Thoracic aorta (tissue), 2 donors: ENCODE measurements around the gene DOCK3. TPM values are rescaled to one million over a fixed set of nuclear protein-coding genes. Genes with fewer than 3 reads are reported as not detected.
"Not testable (repeated sequence)": the region's sequence is repeated elsewhere in the genome, so short reads cannot be mapped to it uniquely, and the experiment has no call there.

Experiments used
- ATAC-seq: fragments of 150-250 bp; one replicate; pipeline ENCODE4 v1.8.0; 2017; ENCODE audit warnings: low read depth; ENCODE audit not compliant: insufficient number of reproducible peaks, low FRiP score
- DNase-seq: peaks from one replicate; pipeline ENCODE4 v3.0.0-alpha.2; 2020; ENCODE audit warnings: low spot score
- H3K27ac ChIP-seq, 2 donors: fragments of 200-600 bp; sonication (generic); 1 replicate in 1 of 2; 2 replicates in 1 of 2; pipeline ENCODE4 v1.5.1; 2016; ENCODE audit warnings: mild to moderate bottlenecking in 2 of 2, moderate library complexity in 2 of 2
- H3K27me3 ChIP-seq: fragments of 200-600 bp; sonication (generic); replicated peaks from 2 replicates; pipeline ENCODE4 v1.6.0; 2016; ENCODE audit warnings: mild to moderate bottlenecking; ENCODE audit not compliant: insufficient read depth
- H3K36me3 ChIP-seq: fragments of 200-600 bp; sonication (generic); one replicate; pipeline ENCODE4 v1.5.1; 2016
- H3K4me1 ChIP-seq, 2 donors: fragments of 200-600 bp; sonication (generic); 1 replicate in 1 of 2; 2 replicates in 1 of 2; pipeline versions ENCODE4 v1.5.1 to v1.6.0; 2016; ENCODE audit warnings: low read depth in 2 of 2, mild to moderate bottlenecking in 1 of 2; ENCODE audit not compliant: control insufficient read depth in 1 of 2
- H3K4me3 ChIP-seq: fragments of 200-600 bp; sonication (generic); 2 replicates; pipeline ENCODE4 v1.5.1; 2016; ENCODE audit warnings: mild to moderate bottlenecking
- H3K9me3 ChIP-seq: fragments of 200-600 bp; sonication (generic); 2 replicates; pipeline ENCODE4 v1.5.1; 2016
- total RNA-seq, 2 donors: library from RNA; depleted of rRNA; stranded (reverse); fragments of >200 nt; gene quantifications; one replicate each; pipeline versions ENCODE4 v1.1.0 to v1.2.3, GENCODE V29; 2016
- TF ChIP-seq, protein P1 (sequence below): fragments of 200-600 bp; sonication (generic); IDR thresholded peaks from one replicate; pipeline ENCODE4 v1.5.1; 2019; ENCODE audit warnings: antibody characterized with exemption

The DOCK3 gene
- total RNA-seq, 2 donors from 2014 or later = 0.14 to 0.71 TPM

DNA sequence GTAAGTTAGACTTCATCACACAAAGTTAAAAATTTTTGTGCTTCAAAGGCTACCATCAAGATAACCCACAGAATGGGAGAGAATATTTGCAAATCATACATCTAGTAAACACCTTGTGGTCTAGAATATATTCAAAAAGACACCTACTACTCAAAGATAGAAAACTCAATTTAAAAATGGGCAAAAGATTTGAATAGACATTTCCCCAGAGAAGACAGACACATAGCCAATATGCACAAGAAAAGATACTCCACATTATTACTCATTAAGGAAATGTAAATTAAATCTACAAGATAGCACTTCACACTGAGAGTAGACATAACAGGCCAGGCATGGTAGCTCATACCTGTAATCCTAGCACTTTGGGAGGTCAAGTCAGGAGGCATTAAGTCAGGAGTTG, 622.6 kb downstream of the DOCK3 start:
- H3K4me1 ChIP-seq = no peaks in the 10 kb centered on the region
- H3K27ac ChIP-seq = no peak overlapping the region
- H3K27me3 ChIP-seq = no peaks in the 10 kb centered on the region
- no peaks in the 10 kb centered on the region for H3K36me3 ChIP-seq
- ATAC-seq (no peak), DNase-seq (no peak)
- TF ChIP-seq, protein P1, sequence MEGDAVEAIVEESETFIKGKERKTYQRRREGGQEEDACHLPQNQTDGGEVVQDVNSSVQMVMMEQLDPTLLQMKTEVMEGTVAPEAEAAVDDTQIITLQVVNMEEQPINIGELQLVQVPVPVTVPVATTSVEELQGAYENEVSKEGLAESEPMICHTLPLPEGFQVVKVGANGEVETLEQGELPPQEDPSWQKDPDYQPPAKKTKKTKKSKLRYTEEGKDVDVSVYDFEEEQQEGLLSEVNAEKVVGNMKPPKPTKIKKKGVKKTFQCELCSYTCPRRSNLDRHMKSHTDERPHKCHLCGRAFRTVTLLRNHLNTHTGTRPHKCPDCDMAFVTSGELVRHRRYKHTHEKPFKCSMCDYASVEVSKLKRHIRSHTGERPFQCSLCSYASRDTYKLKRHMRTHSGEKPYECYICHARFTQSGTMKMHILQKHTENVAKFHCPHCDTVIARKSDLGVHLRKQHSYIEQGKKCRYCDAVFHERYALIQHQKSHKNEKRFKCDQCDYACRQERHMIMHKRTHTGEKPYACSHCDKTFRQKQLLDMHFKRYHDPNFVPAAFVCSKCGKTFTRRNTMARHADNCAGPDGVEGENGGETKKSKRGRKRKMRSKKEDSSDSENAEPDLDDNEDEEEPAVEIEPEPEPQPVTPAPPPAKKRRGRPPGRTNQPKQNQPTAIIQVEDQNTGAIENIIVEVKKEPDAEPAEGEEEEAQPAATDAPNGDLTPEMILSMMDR = no peak
- no peaks in the 10 kb centered on the region for H3K9me3 ChIP-seq
- H3K4me3 ChIP-seq = no peak overlapping the region

DNA sequence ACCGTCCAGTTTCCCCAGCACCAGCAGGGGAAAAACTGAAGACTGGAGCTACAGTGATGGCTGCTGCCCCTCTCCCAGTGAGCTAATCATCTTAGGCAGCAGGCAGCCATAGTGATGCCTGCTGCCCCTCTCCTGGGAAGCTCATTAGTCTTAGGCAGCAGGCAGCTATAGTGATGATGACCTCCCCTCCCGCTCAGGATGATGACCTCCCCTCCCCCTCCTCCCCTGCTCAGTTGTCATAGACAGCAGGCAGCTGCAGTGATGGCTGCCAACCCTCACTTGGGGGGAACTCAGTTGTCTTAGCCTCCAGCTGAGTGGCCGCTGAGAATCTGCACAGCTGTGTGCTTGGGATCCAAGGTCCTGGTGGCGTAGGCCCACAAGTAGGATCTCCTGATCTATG, 629.5 kb downstream of the DOCK3 start:
- Histone ChIP-seq H3K4me3 (no peak overlapping the region), H3K27me3 (no peaks in the 10 kb centered on the region), H3K36me3 (no peaks in the 10 kb centered on the region), H3K27ac (no peak overlapping the region), H3K4me1 (no peaks in the 10 kb centered on the region), H3K9me3 (no peaks in the 10 kb centered on the region)
- TF ChIP-seq, protein P1 = no peak
- ATAC-seq (no peak), DNase-seq (no peak)

DNA sequence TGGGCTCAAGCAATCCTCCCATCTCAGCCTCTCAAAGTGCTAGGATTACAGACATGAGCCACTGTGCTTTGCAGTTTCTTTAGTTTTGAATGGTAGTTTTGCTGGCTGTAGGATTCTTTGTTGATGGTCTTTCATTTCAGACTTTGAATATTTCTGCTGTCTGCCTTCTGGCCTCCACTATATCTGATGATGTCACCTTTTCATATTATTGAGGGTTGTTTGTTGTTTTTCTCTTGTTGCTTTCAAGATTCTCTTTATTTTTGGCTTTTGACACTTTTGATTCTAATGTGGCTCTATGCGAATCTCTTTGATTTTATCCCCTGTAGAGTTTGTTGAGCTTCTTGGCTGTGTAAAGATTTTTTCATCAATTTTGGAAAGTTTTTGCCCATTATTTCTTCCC, 631.4 kb downstream of the DOCK3 start:
- H3K9me3 ChIP-seq = no peaks in the 10 kb centered on the region
- H3K27ac ChIP-seq = no peak overlapping the region
- no peak for DNase-seq
- H3K36me3 ChIP-seq = no peaks in the 10 kb centered on the region
- no peak overlapping the region for H3K4me3 ChIP-seq
- TF ChIP-seq, protein P1 = no peak
- no peaks in the 10 kb centered on the region for H3K27me3 ChIP-seq
- no peaks in the 10 kb centered on the region for H3K4me1 ChIP-seq
- ATAC-seq = no peak

DNA sequence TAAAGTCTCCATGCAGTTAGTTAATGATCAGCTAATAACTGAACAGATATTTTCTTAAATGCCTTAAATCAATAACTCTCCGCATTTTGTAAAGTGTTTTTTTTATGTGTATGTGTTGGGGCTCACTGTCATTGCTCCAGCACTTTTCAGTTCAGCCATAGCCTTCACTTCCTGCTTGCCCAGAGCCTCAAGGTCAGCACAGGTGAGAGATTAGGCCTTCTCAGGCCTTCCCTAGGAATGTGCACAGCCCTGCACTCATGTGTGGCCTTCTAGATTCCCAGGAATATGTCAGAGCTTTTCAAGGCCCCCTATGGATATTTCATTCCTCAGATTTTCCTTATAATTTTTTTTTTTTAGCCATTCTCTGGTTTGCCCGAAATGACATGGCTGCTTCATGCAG, 632.7 kb downstream of the DOCK3 start:
- Histone ChIP-seq H3K27ac (no peak overlapping the region), H3K36me3 (no peaks in the 10 kb centered on the region), H3K4me3 (no peak overlapping the region), H3K4me1 (no peaks in the 10 kb centered on the region), H3K9me3 (no peaks in the 10 kb centered on the region), H3K27me3 (no peaks in the 10 kb centered on the region)
- ATAC-seq = no peak
- TF ChIP-seq, protein P1 = no peak
- DNase-seq = no peak

DNA sequence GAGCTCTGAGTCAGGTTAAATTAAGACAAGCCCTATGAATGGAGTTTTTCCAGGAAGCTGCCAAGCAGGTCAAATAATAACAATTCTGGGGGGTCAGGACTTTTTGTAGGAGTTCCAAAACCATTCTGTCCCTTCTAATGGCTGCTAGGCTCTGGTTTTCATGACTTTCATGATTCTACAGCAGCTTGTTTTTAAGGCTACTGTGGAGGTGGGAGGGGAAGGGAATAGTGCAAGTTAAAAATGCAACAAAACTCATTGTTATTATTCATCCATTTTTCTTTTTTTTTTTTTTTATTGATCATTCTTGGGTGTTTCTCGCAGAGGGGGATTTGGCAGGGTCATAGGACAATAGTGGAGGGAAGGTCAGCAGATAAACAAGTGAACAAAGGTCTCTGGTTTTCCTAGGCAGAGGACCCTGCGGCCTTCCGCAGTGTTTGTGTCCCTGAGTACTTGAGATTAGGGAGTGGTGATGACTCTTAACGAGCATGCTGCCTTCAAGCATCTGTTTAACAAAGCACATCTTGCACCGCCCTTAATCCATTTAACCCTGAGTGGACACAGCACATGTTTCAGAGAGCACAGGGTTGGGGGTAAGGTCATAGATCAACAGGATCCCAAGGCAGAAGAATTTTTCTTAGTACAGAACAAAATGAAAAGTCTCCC, 633.3 kb downstream of the DOCK3 start:
- not testable (repeated sequence) for H3K9me3 ChIP-seq, DNase-seq, H3K36me3 ChIP-seq, H3K4me1 ChIP-seq, H3K4me3 ChIP-seq, H3K27me3 ChIP-seq, ATAC-seq, H3K27ac ChIP-seq

DNA sequence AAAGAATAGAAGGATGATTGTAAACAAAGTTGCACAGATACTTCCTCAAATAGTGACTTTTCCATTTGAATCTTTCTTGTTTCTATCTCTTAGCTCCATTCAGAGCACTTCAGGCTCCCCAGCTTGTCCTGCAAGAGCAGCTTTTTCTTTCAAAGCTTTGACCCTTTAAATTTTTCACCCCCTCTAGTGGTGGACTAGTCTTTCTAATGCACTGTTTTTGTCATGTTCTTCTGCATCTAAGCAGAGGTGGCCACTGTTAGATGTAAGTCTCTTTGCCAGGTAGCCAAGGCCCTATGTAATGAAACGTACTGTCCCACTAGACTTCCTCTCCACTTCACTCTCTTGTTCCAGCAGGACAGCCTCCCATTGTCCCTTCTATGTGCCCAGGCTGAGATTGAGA, 636.3 kb downstream of the DOCK3 start:
- Histone ChIP-seq H3K27ac (no peak overlapping the region), H3K27me3 (no peaks in the 10 kb centered on the region), H3K4me3 (no peak overlapping the region), H3K4me1 (no peaks in the 10 kb centered on the region), H3K36me3 (no peaks in the 10 kb centered on the region), H3K9me3 (no peaks in the 10 kb centered on the region)
- DNase-seq = no peak
- TF ChIP-seq, protein P1 = no peak
- ATAC-seq = no peak
